Chondrocyte (in vitro differentiated cells): ENCODE results near the gene TRIM17. TPM values are rescaled to one million over a fixed set of nuclear protein-coding genes. Genes with fewer than 3 reads are reported as not detected.

Source experiments
- DNase-seq: peaks from one replicate; pipeline ENCODE4 v3.0.0; 2021; ENCODE audit warnings: mixed read lengths, low spot score
- H3K27ac Mint-ChIP-seq: one replicate; pipeline ENCODE4 v1.8.0; 2021; ENCODE audit warnings: mild to moderate bottlenecking, moderate library complexity, mixed read lengths; ENCODE audit not compliant: unreplicated experiment
- H3K27me3 Mint-ChIP-seq: 2 replicates; pipeline ENCODE4 v1.8.0; 2021; ENCODE audit warnings: low read depth, mixed read lengths
- H3K36me3 Mint-ChIP-seq: 2 replicates; pipeline ENCODE4 v1.8.0; 2021; ENCODE audit warnings: low read depth, mixed read lengths
- H3K4me1 Mint-ChIP-seq: 2 replicates; pipeline ENCODE4 v1.8.0; 2021; ENCODE audit warnings: low read depth, mild to moderate bottlenecking, mixed read lengths
- H3K4me3 Mint-ChIP-seq: one replicate; pipeline ENCODE4 v1.8.0; 2021; ENCODE audit warnings: mild to moderate bottlenecking, moderate library complexity, mixed read lengths; ENCODE audit not compliant: unreplicated experiment
- H3K9me3 Mint-ChIP-seq: 2 replicates; pipeline ENCODE4 v1.8.0; 2021; ENCODE audit warnings: low read depth, mixed read lengths
- CTCF ChIP-seq: fragments of 200-600 bp; sonication (generic); IDR thresholded peaks from 2 replicates; pipeline ENCODE4 v1.5.0; 2021; ENCODE audit warnings: antibody characterized with exemption, mild to moderate bottlenecking, moderate library complexity
- total RNA-seq: library from RNA; stranded (reverse); gene quantifications from 3 replicates; pipeline ENCODE4 v1.2.1, GENCODE V29; 2021

TRIM17 gene
- total RNA-seq, 1 donor from 2014 or later, result 0.35 TPM

DNA sequence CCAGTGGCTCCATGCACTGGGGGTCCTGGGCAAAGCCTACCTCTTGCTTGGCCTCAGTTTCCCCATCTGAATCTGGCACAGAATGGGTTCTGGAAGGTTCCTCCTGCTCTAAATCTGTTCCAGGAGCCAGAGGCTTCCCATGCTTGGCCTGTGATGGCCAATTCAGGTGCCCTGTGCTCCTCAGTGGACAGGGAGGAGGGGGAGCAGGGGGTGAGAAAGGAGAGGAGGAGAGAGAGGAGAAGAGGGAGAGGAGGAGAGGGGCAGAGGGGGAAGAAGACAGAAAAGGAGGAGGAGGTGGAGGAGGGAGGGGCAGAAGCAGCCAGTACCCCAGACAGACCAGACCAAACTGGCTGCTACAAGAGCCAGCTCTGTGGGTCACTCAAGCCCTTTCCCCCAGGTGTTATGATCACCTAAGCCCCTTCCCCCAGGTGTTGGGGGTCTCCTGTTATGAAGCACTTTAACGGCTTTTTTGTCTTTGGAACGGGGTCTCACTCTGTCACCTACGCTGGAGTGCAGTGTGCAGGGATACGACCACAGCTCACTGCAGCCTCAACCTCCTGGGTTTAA lies 53.7 kb downstream of the TRIM17 start:
- no peak for DNase-seq
- no peaks in the 10 kb centered on the region for H3K9me3 Mint-ChIP-seq
- H3K27ac Mint-ChIP-seq, result no peak overlapping the region
- no peak overlapping the region for H3K4me3 Mint-ChIP-seq
- no peaks in the 10 kb centered on the region for H3K4me1 Mint-ChIP-seq
- no peaks in the 10 kb centered on the region for H3K36me3 Mint-ChIP-seq
- no peak for TF ChIP-seq CTCF
- H3K27me3 Mint-ChIP-seq, result no peaks in the 10 kb centered on the region

DNA sequence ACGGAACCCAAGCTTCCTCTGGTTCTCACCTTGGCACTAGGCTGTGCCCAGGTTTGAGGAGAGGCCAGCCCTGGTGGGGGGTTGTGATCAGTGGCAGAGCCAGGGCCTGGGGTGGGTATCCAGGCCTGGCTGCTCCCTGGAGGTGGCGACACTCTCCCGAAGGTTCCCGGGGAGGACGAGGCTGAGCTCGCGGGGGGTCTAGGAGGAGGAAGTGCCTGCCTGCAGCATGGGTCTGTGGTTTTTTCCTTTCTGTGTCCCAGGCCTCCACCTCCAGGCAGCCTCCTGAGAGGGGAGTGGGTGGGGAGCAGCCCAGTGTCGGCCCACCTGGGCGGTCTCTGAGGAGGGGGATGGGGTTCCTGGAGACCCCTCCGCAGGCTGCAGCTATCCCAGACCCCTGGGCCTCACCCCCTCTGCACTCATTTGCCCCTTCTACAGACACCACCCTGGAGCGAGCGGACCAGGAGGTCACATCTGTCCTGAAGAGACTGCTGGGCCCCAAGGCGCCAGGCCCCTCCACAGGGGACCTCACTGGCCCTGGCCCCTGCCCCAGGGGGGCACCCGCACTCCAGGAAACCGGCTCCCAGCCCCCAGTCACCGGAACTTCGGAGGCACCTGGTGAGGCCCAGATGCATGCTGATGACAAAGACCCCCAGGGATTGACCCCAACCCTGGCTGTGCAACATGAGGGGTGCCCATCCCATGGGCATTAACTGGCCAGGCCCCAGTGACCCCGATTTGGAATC lies 54.3 kb downstream of the TRIM17 start:
- H3K4me1 Mint-ChIP-seq, result no peaks in the 10 kb centered on the region
- no peak for DNase-seq
- H3K9me3 Mint-ChIP-seq, result no peaks in the 10 kb centered on the region
- no peak overlapping the region for H3K27ac Mint-ChIP-seq
- H3K36me3 Mint-ChIP-seq, result no peaks in the 10 kb centered on the region
- H3K4me3 Mint-ChIP-seq, result no peak overlapping the region
- no peak for TF ChIP-seq CTCF
- H3K27me3 Mint-ChIP-seq, result no peaks in the 10 kb centered on the region

DNA sequence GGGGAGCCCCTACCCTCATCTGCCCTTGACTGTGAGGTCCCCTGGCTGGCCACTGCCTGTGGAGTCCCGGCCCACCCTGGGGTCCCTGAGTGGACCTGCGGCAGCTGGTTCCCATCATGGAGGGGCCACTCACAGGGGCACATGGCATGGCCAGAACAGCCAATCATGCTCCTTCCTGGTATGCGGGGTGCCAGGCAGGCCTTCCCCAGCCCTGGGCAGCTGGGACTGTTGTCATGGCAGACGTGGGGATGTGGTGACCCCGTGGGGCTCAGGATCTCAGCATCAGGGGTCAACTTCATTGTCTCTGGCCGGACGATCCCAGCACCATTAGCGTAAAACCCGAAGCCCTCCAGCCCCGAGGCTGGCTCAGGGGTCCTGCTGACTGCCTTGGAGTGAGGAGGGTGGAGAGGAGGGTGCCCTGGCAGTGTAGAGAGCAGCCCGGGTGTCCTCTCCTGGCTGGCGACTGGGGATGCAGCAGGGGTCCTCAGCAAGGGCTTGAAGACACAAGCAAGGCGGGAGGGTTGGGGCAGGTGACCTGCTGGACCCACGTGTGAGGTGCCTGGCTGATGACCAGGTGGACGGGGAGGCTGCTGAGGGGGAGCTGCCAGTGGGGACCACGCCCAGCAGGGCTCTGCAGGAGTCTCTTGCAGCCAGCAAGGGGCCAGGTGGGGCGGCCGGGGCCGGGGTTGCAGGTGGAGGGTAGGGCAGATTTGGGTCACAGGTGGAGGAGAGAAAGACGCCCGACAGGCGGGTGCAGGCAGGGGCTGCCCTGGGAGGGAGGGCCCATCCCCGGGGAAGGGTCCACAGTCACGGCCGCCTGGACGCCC lies 55.1 kb downstream of the TRIM17 start:
- no peak for TF ChIP-seq CTCF
- Mint-ChIP-seq H3K36me3 (no peaks in the 10 kb centered on the region), H3K4me3 (no peak overlapping the region), H3K9me3 (no peaks in the 10 kb centered on the region), H3K27me3 (no peaks in the 10 kb centered on the region), H3K27ac (no peak overlapping the region), H3K4me1 (no peaks in the 10 kb centered on the region)
- DNase-seq, result peak; percentile 87

GRCh38 chr1:228360533-228361313 lies 55.9 kb downstream of the TRIM17 start:
- DNase-seq, result peak; percentile 91
- TF ChIP-seq CTCF, result no peak
- Mint-ChIP-seq H3K4me1 (no peaks in the 10 kb centered on the region), H3K27ac (no peak overlapping the region), H3K27me3 (no peaks in the 10 kb centered on the region), H3K4me3 (no peak overlapping the region), H3K36me3 (no peaks in the 10 kb centered on the region), H3K9me3 (no peaks in the 10 kb centered on the region)
